Loucy (cell line): ENCODE data around the gene PTGDR.

Experiments used
- H2AFZ ChIP-seq: fragments of 200-600 bp; sonication (generic); 2 replicates; pipeline ENCODE4 v1.6.0; 2016; ENCODE audit warnings: antibody characterized with exemption, mild to moderate bottlenecking, low read length, moderate library complexity
- H3F3A ChIP-seq: fragments of 200-600 bp; 2 replicates; pipeline ENCODE4 v1.6.0; 2016; ENCODE audit warnings: antibody characterized with exemption, low read depth, mild to moderate bottlenecking
- H3K27me3 ChIP-seq: fragments of 200-600 bp; sonication (generic); 2 replicates; pipeline ENCODE4 v1.6.1; 2014; ENCODE audit warnings: low read length, mild to moderate bottlenecking; ENCODE audit not compliant: insufficient read depth, poor library complexity, severe bottlenecking
- H3K36me3 ChIP-seq: fragments of 200-600 bp; sonication (generic); 2 replicates; pipeline ENCODE4 v1.6.1; 2016; ENCODE audit warnings: low read length; ENCODE audit not compliant: insufficient read depth
- H3K4me1 ChIP-seq: fragments of 200-600 bp; sonication (generic); 2 replicates; pipeline ENCODE4 v1.5.1; 2014; ENCODE audit warnings: low read length, mild to moderate bottlenecking; ENCODE audit not compliant: insufficient read depth, poor library complexity, severe bottlenecking
- H3K4me2 ChIP-seq: fragments of 200-600 bp; sonication (generic); 2 replicates; pipeline ENCODE4 v1.6.0; 2014; ENCODE audit warnings: antibody characterized with exemption, low read length, low read depth, mild to moderate bottlenecking; ENCODE audit not compliant: poor library complexity, severe bottlenecking
- H3K4me3 ChIP-seq: fragments of 200-600 bp; sonication (generic); 2 replicates; pipeline ENCODE4 v1.5.1; 2014; ENCODE audit warnings: low read length, mild to moderate bottlenecking, mixed read lengths; ENCODE audit not compliant: poor library complexity, severe bottlenecking
- H3K79me2 ChIP-seq: fragments of 200-600 bp; sonication (generic); 2 replicates; pipeline ENCODE4 v1.6.1; 2014; ENCODE audit warnings: low read length; ENCODE audit not compliant: insufficient read depth
- H3K9ac ChIP-seq: fragments of 200-600 bp; sonication (generic); 2 replicates; pipeline ENCODE4 v1.6.0; 2014; ENCODE audit warnings: mild to moderate bottlenecking, low read depth, low read length, moderate library complexity; ENCODE audit not compliant: poor library complexity, severe bottlenecking
- H3K9me2 ChIP-seq: fragments of 200-600 bp; sonication (generic); replicated peaks from 2 replicates; pipeline ENCODE4 v1.6.1; 2016; ENCODE audit warnings: low read depth, low read length, mixed read lengths
- H3K9me3 ChIP-seq: fragments of 200-600 bp; sonication (generic); 2 replicates; pipeline ENCODE4 v1.6.1; 2014; ENCODE audit warnings: mild to moderate bottlenecking, antibody characterized with exemption, low read length, low read depth; ENCODE audit not compliant: insufficient read depth
- H4K20me1 ChIP-seq: fragments of 200-600 bp; sonication (generic); 2 replicates; pipeline ENCODE4 v1.6.0; 2014; ENCODE audit warnings: antibody characterized with exemption, low read length, mild to moderate bottlenecking; ENCODE audit not compliant: insufficient read depth, poor library complexity, severe bottlenecking
- EZH2phosphoT487 ChIP-seq: fragments of 200-600 bp; IDR thresholded peaks from 2 replicates; pipeline ENCODE4 v1.6.1; 2018; ENCODE audit warnings: antibody characterized with exemption, mild to moderate bottlenecking, moderate library complexity, borderline replicate concordance
- TF ChIP-seq, protein P1 (sequence below): fragments of 200-600 bp; sonication (generic); conservative IDR thresholded peaks from 2 replicates; pipeline ENCODE4 v1.5.1; 2014; ENCODE audit warnings: mild to moderate bottlenecking, antibody characterized with exemption, low read length

The PTGDR gene

DNA sequence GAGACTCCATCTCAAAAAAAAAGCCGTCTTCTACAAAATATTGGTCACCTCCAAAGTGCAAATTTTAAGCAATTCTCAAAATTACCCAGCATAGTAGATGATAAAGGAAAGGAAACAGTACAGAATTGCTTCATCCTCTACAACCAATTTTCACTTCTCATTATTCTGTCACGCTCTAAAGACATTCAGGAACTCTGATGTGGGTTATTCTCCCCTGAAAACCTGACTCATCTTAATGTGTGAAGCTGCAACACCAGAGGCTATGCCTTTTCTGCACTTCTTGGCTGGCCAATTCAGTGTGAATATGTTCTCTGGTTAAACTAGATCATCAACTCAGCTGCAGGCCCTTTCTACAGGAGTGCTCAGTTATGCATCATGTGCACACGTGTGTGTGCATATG lies 57.6 kb downstream of the PTGDR start:
- H3K4me3 ChIP-seq, result no peak overlapping the region
- TF ChIP-seq EZH2phosphoT487, result no peak
- TF ChIP-seq, protein P1, sequence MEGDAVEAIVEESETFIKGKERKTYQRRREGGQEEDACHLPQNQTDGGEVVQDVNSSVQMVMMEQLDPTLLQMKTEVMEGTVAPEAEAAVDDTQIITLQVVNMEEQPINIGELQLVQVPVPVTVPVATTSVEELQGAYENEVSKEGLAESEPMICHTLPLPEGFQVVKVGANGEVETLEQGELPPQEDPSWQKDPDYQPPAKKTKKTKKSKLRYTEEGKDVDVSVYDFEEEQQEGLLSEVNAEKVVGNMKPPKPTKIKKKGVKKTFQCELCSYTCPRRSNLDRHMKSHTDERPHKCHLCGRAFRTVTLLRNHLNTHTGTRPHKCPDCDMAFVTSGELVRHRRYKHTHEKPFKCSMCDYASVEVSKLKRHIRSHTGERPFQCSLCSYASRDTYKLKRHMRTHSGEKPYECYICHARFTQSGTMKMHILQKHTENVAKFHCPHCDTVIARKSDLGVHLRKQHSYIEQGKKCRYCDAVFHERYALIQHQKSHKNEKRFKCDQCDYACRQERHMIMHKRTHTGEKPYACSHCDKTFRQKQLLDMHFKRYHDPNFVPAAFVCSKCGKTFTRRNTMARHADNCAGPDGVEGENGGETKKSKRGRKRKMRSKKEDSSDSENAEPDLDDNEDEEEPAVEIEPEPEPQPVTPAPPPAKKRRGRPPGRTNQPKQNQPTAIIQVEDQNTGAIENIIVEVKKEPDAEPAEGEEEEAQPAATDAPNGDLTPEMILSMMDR, result no peak
- H3K9me3 ChIP-seq, result peaks cover 7% of the 10 kb centered on the region; the same call in 1 of the 2 replicates
- H3K27me3 ChIP-seq, result no peaks in the 10 kb centered on the region
- H3K79me2 ChIP-seq, result no peaks in the 10 kb centered on the region
- no peaks in the 10 kb centered on the region for H3K36me3 ChIP-seq
- H3K4me2 ChIP-seq, result no peak overlapping the region
- no peak overlapping the region for H3K9ac ChIP-seq
- no peak overlapping the region for H2AFZ ChIP-seq
- no peaks in the 10 kb centered on the region for H3F3A ChIP-seq
- peaks cover 7% of the 10 kb centered on the region for H3K4me1 ChIP-seq
- H4K20me1 ChIP-seq, result no peaks in the 10 kb centered on the region
- H3K9me2 ChIP-seq, result no peaks in the 10 kb centered on the region

GRCh38 chr14:52325630-52326029 lies 58.1 kb downstream of the PTGDR start:
- peaks cover 7% of the 10 kb centered on the region; the same call in 1 of the 2 replicates for H3K9me3 ChIP-seq
- no peak overlapping the region for H2AFZ ChIP-seq
- peaks cover 3% of the 10 kb centered on the region for H3K4me1 ChIP-seq
- H3F3A ChIP-seq, result no peaks in the 10 kb centered on the region
- no peaks in the 10 kb centered on the region for H3K79me2 ChIP-seq
- H3K27me3 ChIP-seq, result no peaks in the 10 kb centered on the region
- no peaks in the 10 kb centered on the region for H4K20me1 ChIP-seq
- no peak overlapping the region for H3K9ac ChIP-seq
- H3K9me2 ChIP-seq, result no peaks in the 10 kb centered on the region
- H3K4me2 ChIP-seq, result no peak overlapping the region
- no peak for TF ChIP-seq EZH2phosphoT487
- TF ChIP-seq, protein P1, result no peak
- no peak overlapping the region for H3K4me3 ChIP-seq
- no peaks in the 10 kb centered on the region for H3K36me3 ChIP-seq
